Stimulated activated CD4-positive, alpha-beta T cell treated with anti-CD3 and anti-CD28 coated beads, Interleukin-1b, Interleukin-23, amount 100 ng/mL, for 4 hours (primary cell): Measurements from ENCODE around the gene ACBD6.

ENCODE experiments used
- DNase-seq, 2 donors: peaks; one replicate each; pipeline ENCODE4 v3.0.0-alpha.2; 2020; ENCODE audit warnings: low read depth in 2 of 2

ACBD6 gene

GRCh38 chr1:180256341-180257027 lies 245.9 kb downstream of the ACBD6 start:
- DNase-seq, result no peak

- no peak for DNase-seq
These were observed 246.6 kb downstream of the ACBD6 start for GRCh38 chr1:180255536-180256340.

GRCh38 chr1:180254854-180255253 lies 247.5 kb downstream of the ACBD6 start:
- DNase-seq, result no peak

GRCh38 chr1:180254496-180254819 lies 247.9 kb downstream of the ACBD6 start:
- DNase-seq, result no peak

GRCh38 chr1:180253585-180254495 lies 248.5 kb downstream of the ACBD6 start:
- no peak for DNase-seq

- DNase-seq, result peak; percentile 47 to 60
These were observed 249.5 kb downstream of the ACBD6 start for GRCh38 chr1:180252638-180253536.

- no peak for DNase-seq
These were observed 250.7 kb downstream of the ACBD6 start for GRCh38 chr1:180251526-180252305.

- no peak for DNase-seq
These were observed 251.4 kb downstream of the ACBD6 start for GRCh38 chr1:180250883-180251509.

GRCh38 chr1:180250499-180250770 lies 251.9 kb downstream of the ACBD6 start:
- no peak for DNase-seq

- DNase-seq, result no peak
These were observed 252.5 kb downstream of the ACBD6 start for GRCh38 chr1:180249725-180250498.

GRCh38 chr1:180248731-180249681 lies 253.4 kb downstream of the ACBD6 start:
- no peak for DNase-seq

GRCh38 chr1:180248176-180248575 lies 254.2 kb downstream of the ACBD6 start:
- no peak for DNase-seq

GRCh38 chr1:180247580-180247979 lies 254.8 kb downstream of the ACBD6 start:
- DNase-seq, result no peak

GRCh38 chr1:180247061-180247460 lies 255.3 kb downstream of the ACBD6 start:
- no peak for DNase-seq

GRCh38 chr1:180246579-180246978 lies 255.8 kb downstream of the ACBD6 start:
- DNase-seq, result no peak

GRCh38 chr1:180244840-180245239 lies 257.5 kb downstream of the ACBD6 start:
- DNase-seq, result no peak

- DNase-seq, result no peak
These were observed 258.7 kb downstream of the ACBD6 start for GRCh38 chr1:180243517-180244221.
